GM15510 (cell line): ENCODE data around the gene TPPP.

Experiments used
- POLR2A ChIP-seq: IDR thresholded peaks from 3 replicates; pipeline ENCODE4 v1.6.1; 2011; ENCODE audit warnings: borderline replicate concordance; ENCODE audit not compliant: insufficient read length; ENCODE audit errors: extremely low read depth

TPPP gene

DNA sequence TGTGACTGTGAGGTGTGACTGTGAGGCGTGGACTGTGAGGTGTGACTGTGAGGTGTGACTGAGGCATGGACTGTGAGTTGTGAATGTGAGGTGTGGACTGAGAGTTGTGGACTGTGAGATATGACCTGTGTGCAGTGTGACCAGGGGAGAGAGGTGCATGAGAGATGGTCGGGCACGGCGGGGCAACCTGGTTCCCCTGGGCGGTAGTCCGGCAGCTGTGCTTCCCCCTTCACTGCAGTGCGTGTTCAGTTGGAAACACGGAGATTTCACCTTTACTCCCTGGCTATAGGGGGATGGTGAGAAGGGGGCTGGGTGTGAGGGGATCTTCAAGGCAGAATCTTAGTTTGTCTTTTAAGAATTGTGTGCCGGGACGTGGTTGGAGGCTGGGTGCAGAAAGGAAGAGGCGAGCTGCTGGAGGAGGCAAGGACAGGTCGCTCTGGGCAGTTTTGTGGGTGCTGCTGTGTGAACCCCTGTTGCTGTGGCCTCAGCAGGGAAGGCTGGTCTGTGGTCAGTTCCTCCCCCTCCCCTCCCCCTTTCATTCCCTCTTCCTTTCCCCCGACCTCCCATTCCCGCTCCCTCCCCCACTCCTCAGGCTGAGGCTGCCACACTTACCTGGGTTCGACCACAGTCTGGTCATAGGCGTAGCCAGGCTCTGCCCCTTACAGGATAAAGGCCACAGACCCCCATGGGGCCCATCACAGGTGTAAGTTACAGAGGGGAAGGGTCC lies 41.7 kb downstream of the TPPP start:
- no peak for TF ChIP-seq POLR2A

DNA sequence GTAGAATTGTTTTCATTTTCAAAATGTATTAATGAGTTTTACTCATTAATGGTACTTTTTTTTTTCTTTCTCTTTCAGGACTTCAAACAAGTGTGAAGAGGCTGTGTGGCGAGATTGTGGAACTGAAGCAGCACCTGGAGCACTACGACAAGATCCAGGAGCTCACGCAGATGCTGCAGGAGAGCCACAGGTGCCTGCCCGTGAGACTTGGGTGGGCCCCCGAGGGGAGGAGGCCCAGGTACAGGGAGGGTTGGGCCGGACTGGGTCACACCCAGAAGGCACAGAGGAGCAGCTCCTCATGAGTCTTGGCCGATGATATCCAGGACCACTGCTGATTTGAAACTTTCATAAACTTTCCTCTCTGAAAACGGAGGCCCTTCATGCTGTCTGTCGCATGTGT lies 45.4 kb downstream of the TPPP start:
- TF ChIP-seq POLR2A, result no peak

GRCh38 chr5:647311-647710 lies 45.8 kb downstream of the TPPP start:
- no peak for TF ChIP-seq POLR2A

DNA sequence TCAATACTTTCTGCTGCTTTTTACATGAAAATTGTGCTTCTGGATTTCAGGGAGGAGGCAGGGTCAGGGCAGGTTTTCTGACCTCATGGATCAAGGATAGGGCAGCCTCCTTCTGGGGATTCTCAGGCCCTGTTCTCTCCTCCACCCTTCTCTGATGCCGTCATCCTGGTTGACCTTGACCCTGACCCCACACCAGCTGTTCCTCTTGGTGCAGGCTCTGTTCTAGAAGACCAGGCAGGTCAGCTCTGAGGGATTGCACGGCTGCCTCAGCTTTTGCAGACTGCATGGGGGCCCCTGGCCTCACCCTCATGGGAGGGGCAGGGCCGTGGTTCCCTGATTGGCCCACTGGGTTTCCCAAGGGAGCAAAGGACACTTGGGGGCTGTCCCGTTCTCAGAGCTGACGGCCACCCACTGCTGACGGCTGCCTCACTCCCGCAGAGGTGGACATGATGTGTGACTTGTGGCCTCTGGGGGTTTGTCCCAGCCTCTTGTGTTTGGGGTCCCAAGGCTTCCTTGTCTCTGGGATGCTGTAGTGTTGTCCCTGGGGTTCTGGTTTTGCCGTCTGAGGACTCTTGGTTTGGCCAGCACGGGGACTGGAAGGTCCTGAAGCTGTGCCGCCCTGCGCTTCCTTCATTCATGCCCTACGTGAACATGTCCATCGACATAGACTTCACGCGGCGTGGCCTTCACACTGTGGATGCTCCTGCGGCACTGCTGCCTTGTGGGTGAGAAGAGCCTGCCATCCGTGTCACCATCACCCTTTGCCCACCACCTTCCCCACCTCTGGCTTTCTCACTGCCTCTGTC lies 46.6 kb downstream of the TPPP start:
- TF ChIP-seq POLR2A, result no peak

- no peak for TF ChIP-seq POLR2A
Measured at GRCh38 chr5:645421-645820, 47.7 kb downstream of the TPPP start.

DNA sequence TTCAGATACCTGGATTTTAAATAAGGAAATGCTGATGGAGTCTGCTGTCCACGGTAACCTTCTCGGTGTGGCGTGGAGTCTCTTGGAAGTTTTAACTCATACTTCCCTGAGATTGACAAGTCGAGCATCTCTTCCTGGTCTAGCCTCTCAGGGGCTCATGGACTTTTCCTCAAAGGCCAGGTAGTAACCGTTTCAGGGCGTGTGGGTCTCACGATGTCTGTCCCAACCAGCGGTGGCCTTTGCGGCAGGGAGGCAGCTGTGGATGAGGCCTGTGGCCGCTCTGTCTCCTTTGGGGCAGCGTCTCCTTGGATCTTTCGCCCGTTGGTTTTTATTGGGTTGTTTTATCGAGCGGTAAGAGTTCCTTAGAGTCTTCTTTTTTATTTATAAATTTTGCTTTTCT lies 48.2 kb downstream of the TPPP start:
- TF ChIP-seq POLR2A, result no peak

DNA sequence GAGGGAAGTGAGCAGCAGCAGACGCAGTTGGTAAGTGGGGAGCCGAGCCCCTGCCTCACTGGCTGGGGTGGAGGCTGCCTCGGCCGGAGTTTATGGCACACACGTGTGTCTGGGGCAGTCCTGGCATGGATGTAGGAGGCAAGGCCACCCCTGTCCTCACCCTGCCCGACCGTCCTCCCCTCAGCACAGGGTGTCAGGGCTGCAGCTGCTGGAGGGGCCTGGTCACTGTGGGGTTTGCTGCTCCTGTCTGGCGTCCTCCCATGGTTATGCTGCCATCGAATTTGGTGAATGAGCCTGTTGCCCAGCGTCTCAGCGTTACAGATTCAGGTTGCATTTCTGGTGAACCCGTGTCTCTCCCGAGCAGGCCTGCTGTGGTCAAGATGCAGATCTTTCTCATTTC lies 48.6 kb downstream of the TPPP start:
- no peak for TF ChIP-seq POLR2A

DNA sequence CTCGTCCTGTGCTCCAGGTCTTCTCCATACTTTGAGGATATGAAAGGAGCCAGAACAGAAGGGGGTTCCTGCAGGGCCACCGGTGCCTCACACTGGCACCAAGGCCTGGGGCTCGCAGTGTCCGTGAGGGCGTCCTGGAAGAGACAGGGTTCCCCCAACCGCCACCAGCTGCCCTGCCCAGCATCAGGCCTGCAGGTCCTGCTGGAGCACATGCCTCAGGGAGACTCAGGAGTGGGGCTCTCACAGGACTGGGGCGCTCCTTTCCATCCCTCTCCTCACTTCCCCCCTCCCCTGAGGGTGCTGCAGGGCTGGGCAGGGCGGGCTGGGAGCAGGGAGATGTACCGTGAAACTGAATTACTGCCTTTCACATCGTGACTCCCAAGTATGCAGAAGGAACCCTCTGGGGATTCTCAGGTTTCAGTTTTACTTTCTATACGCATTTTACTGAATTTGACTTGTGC lies 49.3 kb downstream of the TPPP start:
- no peak for TF ChIP-seq POLR2A

DNA sequence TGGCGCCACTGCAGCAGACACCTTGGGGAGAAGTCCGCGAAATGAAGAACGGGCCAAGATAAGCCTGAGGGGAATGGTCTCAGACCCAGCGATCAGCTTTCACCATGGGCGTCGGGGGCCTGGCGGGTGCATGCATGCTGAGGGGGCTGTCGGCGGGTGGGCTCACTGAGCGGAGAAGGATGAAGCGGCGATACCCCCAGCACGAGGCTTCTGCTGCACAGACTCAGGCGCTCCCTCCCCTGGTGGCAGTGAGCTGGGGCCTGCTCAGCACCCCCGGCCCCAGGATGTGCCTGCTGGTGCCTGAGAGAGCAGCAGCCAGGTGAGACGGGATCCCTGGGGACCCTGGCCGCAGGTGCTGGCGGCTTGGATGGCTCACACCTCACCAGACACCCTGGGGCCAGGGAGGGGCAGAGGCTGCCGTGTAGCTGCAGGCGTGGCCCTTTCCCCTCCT lies 49.8 kb downstream of the TPPP start:
- TF ChIP-seq POLR2A, result no peak

DNA sequence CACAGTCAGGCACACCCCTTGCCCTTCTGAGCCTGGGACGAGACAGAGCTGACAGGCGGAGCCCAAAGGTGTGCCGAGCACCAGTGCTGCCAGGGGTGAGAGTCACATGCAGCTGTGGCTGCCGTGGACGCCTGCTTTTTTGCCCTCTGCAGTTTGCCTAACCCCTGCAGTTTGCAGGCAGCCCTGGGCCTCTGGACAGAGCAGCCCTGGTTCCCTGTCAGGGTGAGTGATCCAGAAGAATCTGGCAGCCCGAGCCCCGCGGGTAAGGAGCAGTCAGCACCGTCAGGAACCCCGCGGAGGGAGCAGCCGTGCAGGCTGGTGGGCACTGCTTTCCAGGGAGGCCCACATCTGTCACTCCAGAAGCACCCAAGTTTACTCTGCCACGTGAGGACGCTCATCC lies 50.7 kb downstream of the TPPP start:
- TF ChIP-seq POLR2A, result no peak

DNA sequence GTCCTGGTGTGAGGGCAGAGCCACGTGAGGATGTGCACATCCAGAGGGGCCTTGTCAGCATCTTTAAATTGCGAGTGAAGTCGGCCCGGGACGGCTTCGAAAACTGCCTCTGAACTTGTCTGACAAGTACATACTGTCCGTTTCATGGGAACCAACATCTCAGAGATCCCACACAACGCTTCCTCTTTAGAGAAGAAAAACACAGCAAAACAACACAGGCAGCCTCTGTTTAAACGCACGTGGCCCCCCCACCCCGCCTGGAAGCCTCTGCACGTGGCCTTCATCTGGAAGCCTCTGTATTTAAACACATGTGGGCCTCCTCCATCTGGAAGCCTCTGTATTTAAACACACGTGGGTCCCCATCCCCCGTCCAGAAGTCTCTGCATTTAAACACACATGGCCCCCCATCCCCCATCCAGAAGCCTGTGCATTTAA lies 51.8 kb downstream of the TPPP start:
- TF ChIP-seq POLR2A, result no peak

GRCh38 chr5:640461-641330 lies 52.5 kb downstream of the TPPP start:
- TF ChIP-seq POLR2A, result no peak

DNA sequence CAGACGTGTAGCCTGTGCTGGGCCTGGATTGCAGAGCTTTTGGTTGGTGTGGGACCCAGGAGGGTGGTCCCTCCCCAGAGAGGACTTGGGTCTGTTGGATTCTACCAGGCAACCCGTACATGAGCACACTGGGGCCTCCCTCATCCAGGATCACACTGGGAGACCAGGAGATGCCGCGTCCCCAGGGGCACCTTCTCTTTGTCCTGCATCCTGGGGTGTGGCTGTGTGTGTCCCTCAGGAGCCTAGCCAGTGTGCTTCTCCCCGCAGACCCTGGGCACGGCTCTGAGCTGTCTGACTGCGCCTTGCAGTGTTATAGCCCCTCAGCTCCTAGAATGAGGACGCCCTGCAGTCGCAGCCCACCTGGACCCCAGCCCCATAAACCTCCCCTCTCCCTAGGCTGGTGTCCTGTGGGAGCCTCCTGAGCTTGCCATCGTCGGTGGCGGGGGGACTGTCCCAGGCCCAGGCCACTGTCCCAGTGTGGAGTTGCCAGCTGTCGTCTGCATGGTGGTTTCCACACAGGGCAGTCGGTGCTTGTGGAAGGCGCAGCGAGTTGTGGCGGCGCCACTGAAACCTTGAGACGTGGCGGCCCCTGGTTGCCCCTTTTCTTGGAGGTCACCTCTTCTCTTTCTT lies 53.5 kb downstream of the TPPP start:
- TF ChIP-seq POLR2A, result no peak

DNA sequence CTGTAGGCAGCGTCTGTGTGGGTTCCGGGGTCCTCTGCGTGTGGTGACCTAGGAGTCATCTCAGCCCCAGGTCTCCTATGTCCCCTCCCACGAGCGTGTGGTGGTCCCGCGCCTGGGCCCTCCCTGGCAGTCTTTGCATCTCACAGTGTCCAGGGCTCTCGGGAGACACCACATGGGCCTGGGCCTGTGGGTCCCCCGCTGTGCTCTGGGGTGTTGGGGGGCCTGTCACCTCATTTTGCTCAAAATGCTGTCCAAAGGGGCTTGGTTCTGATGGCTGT lies 54.0 kb downstream of the TPPP start:
- TF ChIP-seq POLR2A, result no peak
